Activated naive CD4-positive, alpha-beta T cell treated with anti-CD3 and anti-CD28 coated beads, Interleukin-2, amount 50 U/mL, for 24 hours (primary cell): ENCODE data around the gene SERTAD2.

Source experiments
- H3K27ac Mint-ChIP-seq: one replicate; pipeline ENCODE4 v1.8.0; 2021; ENCODE audit warnings: mild to moderate bottlenecking, mixed read lengths
- H3K27me3 Mint-ChIP-seq: one replicate; pipeline ENCODE4 v1.8.0; 2021; ENCODE audit warnings: mixed read lengths
- H3K36me3 Mint-ChIP-seq: one replicate; pipeline ENCODE4 v1.8.0; 2021; ENCODE audit warnings: mixed read lengths
- H3K4me1 Mint-ChIP-seq: one replicate; pipeline ENCODE4 v1.8.0; 2021; ENCODE audit warnings: mixed read lengths
- H3K4me3 Mint-ChIP-seq: one replicate; pipeline ENCODE4 v1.8.0; 2021; ENCODE audit warnings: mild to moderate bottlenecking, mixed read lengths
- H3K9me3 Mint-ChIP-seq: one replicate; pipeline ENCODE4 v1.8.0; 2021; ENCODE audit warnings: mixed read lengths

Gene SERTAD2

DNA sequence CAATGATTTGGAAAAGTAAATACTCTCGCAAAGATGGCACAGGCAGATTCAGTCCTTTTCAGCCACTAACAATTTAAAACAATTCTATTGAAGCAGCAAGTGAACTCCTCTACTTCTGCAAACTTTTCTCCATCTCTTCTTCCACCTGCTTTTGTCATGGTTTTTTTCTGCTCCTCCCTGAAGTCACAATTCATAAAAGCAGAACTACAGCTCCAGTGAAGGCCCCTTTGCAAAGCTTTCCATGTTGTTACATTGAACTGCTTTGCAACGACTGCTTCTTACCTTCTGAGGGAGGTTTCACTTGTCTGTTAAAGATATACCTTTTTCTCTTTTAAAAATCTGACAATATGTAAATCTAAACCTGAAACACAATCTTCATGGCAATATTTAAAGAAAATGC, 3.7 kb upstream of the SERTAD2 start:
- Mint-ChIP-seq H3K27me3 (no peaks in the 10 kb centered on the region), H3K27ac (no peak overlapping the region), H3K9me3 (no peaks in the 10 kb centered on the region), H3K4me1 (peaks cover 72% of the 10 kb centered on the region), H3K4me3 (no peak overlapping the region), H3K36me3 (no peaks in the 10 kb centered on the region)

GRCh38 chr2:64656379-64656778, 2.7 kb upstream of the SERTAD2 start:
- Mint-ChIP-seq H3K27ac (no peak overlapping the region), H3K9me3 (no peaks in the 10 kb centered on the region), H3K36me3 (no peaks in the 10 kb centered on the region), H3K4me1 (peaks cover 72% of the 10 kb centered on the region), H3K27me3 (no peaks in the 10 kb centered on the region), H3K4me3 (no peak overlapping the region)

DNA sequence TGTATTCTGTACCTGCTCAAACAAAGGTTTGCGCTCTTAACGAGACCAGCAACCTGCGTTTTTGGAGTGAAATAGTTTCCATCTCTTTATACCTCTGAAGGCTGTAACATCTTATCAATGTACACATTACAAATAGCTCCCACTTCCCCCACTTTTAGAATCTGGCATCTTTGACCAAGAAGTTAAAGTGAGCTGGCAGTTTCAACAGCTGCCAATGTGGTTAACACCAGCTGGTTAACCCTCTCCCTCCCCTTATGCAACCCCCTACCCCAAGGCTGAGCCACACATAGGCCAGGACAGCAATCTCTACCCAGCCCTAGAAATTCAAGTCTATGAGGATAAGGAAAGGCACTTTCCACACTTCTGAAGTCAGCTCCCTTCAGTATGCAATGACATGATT, 2.2 kb upstream of the SERTAD2 start:
- H3K36me3 Mint-ChIP-seq: no peaks in the 10 kb centered on the region
- peaks cover 76% of the 10 kb centered on the region for H3K4me1 Mint-ChIP-seq
- H3K4me3 Mint-ChIP-seq: peak overlapping the region; percentile 80
- H3K9me3 Mint-ChIP-seq: no peaks in the 10 kb centered on the region
- peak overlapping the region; percentile 88 for H3K27ac Mint-ChIP-seq
- H3K27me3 Mint-ChIP-seq: no peaks in the 10 kb centered on the region

DNA sequence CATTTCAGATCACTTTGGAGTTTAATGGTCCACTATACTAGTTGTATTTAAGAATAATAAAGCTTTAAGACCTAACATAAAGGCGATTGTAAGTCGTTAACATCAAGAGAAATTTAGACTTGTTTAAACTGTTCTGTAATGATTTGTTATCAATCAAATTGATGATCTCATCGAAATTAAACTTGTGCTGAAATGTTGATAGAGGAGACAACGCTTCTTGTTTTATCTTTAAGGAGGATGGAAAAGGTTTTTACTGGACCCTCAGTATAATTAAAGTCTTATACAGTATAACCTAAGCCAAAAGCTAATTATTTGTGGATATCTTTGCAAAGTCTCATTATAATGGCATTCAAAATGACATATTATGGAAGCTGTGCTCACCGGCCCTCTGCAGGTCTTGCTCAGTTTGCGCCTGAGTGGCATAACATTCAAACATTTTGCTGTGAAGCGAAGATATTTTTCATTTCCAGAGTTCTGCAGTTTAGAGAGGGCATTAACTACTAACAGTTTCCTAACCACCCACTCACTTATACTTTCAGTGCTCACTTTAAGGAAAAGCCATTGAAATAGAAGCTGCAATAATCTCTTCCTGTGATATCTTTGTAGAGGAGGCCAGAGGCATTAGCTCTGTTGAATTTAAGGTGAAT, 1.4 kb upstream of the SERTAD2 start:
- H3K4me1 Mint-ChIP-seq: peaks cover 79% of the 10 kb centered on the region

GRCh38 chr2:64654063-64654811, 524 bp upstream of the SERTAD2 start:
- H3K9me3 Mint-ChIP-seq: no peaks in the 10 kb centered on the region
- no peaks in the 10 kb centered on the region for H3K36me3 Mint-ChIP-seq
- H3K4me3 Mint-ChIP-seq: peak overlapping the region; percentile 80
- peak overlapping the region; percentile 91 for H3K27ac Mint-ChIP-seq
- H3K27me3 Mint-ChIP-seq: no peaks in the 10 kb centered on the region
- peaks cover 79% of the 10 kb centered on the region for H3K4me1 Mint-ChIP-seq

More for the DNA sequence above, 1.4 kb upstream of the SERTAD2 start:
- Mint-ChIP-seq H3K27ac (peak overlapping the region; percentile 91), H3K9me3 (no peaks in the 10 kb centered on the region), H3K27me3 (no peaks in the 10 kb centered on the region), H3K36me3 (no peaks in the 10 kb centered on the region), H3K4me3 (peak overlapping the region; percentile 80)

DNA sequence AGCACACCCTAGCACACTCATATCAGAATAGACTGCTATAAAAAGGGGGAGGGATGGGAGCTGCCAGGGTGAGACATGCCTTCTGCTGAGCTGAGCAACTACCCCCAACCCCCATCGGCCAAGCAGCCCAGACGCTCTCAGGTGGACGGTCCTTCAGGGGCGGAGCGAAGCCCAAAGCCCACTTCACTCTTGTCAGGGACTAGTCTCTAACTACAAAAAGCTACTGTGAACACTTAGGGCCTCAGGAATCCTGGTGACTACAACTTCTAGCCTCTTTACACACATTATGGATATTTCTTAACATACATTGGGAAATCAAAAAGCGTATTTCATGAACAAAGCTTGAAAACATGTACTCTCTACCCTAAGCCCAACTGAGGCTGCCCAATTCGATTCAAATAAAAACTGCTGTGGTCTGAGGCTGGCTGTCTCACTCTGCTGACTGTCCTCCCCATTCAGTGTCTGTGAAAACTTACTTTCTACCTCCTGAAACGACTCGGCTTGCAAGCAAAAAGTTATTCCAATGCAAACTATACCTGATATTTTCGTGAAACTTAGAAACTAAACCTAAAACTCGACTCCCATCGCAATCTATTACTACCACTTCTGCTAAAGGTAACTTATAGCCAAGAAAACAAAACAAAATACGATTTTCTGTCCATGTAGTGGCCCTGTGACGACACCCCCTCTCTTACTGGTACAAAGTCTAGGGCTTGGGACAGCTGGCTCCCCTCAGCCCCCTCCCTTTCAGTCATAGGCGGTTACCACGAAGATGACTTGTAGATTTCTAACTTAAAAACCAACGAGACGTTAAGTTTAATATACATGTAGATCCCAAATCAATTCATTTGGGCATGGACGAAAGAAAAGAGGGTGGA, 1.2 kb downstream of the SERTAD2 start:
- Mint-ChIP-seq H3K4me3 (peak overlapping the region; percentile 95), H3K36me3 (no peaks in the 10 kb centered on the region), H3K9me3 (no peaks in the 10 kb centered on the region), H3K4me1 (peaks cover 82% of the 10 kb centered on the region), H3K27ac (peak overlapping the region; percentile 99), H3K27me3 (no peaks in the 10 kb centered on the region)

DNA sequence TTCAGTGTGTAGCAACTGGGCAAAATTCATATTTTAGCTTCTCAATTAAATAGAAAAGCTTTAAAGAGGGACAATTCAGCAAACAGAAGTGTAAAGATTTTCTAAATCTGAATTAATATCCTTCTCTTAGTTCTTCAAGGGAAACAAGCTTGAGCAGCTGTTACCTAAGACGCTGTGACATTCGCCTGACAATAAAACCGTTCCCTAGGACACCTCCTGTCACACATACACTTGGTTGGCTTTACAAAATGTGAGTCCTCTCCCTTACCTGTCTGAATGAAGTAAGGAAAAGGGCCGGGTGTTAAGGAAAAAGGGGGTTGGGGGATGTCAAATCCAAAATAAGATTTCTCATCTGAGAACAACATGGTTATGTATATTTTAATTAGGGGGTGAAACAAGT, 2.1 kb downstream of the SERTAD2 start:
- no peaks in the 10 kb centered on the region for H3K9me3 Mint-ChIP-seq
- no peaks in the 10 kb centered on the region for H3K27me3 Mint-ChIP-seq
- H3K27ac Mint-ChIP-seq: peak overlapping the region; percentile 99
- H3K4me3 Mint-ChIP-seq: peak overlapping the region; percentile 95
- no peaks in the 10 kb centered on the region for H3K36me3 Mint-ChIP-seq
- peaks cover 82% of the 10 kb centered on the region for H3K4me1 Mint-ChIP-seq

GRCh38 chr2:64650722-64651338, 2.9 kb downstream of the SERTAD2 start:
- no peaks in the 10 kb centered on the region for H3K27me3 Mint-ChIP-seq
- H3K27ac Mint-ChIP-seq: peak overlapping the region; percentile 35
- H3K4me1 Mint-ChIP-seq: peaks cover 83% of the 10 kb centered on the region
- no peaks in the 10 kb centered on the region for H3K36me3 Mint-ChIP-seq
- H3K9me3 Mint-ChIP-seq: no peaks in the 10 kb centered on the region
- H3K4me3 Mint-ChIP-seq: peak overlapping the region; percentile 23

DNA sequence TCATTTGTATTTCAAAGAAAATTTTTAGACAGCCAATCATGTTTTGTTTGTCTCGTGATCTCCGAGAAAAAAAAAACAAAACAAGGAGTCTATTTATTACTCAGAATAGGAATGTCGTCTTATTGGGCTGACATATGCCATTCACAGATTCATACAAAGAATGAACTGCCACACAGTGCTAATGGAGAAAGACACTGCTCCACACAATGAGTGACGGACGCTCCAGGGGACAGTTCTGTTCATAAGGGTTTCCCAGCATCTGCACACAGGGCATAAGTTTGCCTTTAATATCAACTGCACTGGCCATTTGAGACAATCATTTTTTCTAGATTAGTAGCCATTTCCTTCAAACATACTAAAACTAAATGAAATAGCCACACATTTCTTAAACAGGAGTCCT, 3.4 kb downstream of the SERTAD2 start:
- Mint-ChIP-seq H3K9me3 (no peaks in the 10 kb centered on the region), H3K4me3 (no peak overlapping the region), H3K27me3 (no peaks in the 10 kb centered on the region), H3K36me3 (no peaks in the 10 kb centered on the region), H3K4me1 (peaks cover 79% of the 10 kb centered on the region), H3K27ac (no peak overlapping the region)

DNA sequence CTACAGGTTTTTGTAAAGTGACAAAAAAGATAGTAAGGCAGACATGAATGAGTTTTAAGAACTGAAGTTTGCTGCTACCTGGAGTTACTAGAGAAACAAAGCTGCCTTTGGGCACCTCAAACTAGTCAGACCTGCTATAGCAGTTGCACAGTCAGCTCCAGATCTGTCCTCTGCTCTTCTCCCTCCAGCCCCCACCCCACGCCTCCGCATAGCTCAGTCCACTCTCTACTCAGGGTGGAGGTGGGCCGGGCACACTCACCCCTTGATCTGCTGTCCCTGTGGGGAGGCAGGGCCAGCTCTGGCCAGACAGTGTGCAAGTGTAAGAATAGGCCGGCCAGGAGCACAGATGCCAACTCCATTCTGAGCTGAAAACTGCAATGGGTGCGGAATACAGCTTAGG, 4.1 kb downstream of the SERTAD2 start:
- Mint-ChIP-seq H3K9me3 (no peaks in the 10 kb centered on the region), H3K27me3 (no peaks in the 10 kb centered on the region), H3K36me3 (no peaks in the 10 kb centered on the region), H3K27ac (peak overlapping the region; percentile 56), H3K4me1 (peaks cover 79% of the 10 kb centered on the region), H3K4me3 (no peak overlapping the region)

DNA sequence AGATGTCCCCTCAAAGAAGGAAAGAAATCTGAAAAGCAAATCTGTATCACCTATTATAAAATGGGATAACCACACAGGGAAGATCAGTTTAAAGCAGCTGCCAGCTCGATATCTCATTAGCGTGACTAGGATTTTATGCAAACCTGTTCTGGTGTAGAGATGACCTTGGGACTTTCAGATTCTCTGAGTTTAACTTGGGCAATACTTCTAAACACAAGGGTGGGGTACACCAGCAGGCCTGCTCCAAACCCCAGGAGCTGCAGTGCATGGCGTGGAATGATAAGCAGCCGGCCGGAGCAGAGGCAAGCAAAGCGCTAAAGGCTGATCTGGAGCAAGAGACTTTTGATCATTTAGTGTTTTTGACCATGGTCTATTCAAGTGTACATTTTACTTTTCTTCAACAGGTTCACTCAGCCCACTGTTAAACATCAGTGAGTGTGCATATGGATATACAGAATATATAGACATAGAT, 4.7 kb downstream of the SERTAD2 start:
- H3K27ac Mint-ChIP-seq: peak overlapping the region; percentile 51
- no peaks in the 10 kb centered on the region for H3K27me3 Mint-ChIP-seq
- H3K36me3 Mint-ChIP-seq: no peaks in the 10 kb centered on the region
- H3K4me1 Mint-ChIP-seq: peaks cover 83% of the 10 kb centered on the region
- no peak overlapping the region for H3K4me3 Mint-ChIP-seq
- no peaks in the 10 kb centered on the region for H3K9me3 Mint-ChIP-seq

DNA sequence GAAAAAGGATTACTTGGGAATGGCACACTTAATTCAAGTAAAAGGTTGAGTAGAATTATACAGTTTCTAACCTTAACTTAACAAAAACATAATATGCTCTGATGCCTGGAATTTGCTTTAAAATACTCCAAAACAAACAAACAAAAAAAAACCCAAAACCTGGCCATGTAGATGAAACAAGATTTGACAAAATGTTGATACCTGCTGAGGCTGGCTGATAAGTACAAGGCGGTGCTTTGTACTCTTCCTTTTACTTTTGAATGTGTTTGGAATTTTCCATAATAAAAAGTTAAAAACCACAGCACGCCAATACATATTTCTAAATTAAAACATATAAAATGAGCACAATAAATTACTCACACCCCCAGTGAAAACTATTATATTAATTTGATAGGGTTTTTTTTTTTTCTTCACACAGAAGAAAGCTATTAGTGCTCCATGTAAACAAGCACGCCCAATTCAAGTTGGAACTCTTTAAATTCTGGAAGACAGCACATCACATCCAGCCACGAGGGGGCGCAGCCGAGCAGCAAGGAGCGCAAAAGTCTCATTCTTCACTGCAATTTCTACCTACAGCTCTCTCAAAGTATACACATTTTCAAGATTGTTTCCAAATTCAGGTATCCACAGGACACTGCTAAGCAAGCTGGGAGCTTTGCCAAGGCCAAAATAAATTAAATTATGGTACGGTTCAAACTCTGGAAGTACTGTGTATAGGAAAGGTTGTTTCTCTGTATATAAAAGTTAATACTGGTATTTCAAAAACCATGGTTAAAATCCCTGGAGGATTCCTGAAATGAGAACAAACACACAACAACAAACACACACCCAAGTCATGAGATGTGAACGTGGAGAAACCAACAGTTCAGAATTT, 7.5 kb downstream of the SERTAD2 start:
- no peaks in the 10 kb centered on the region for H3K9me3 Mint-ChIP-seq
- H3K27me3 Mint-ChIP-seq: no peaks in the 10 kb centered on the region
- peaks cover 94% of the 10 kb centered on the region for H3K4me1 Mint-ChIP-seq
- peak overlapping the region; percentile 42 for H3K4me3 Mint-ChIP-seq
- H3K27ac Mint-ChIP-seq: peak overlapping the region; percentile 12
- no peaks in the 10 kb centered on the region for H3K36me3 Mint-ChIP-seq

- peaks cover 96% of the 10 kb centered on the region for H3K4me1 Mint-ChIP-seq
- H3K36me3 Mint-ChIP-seq: no peaks in the 10 kb centered on the region
- no peaks in the 10 kb centered on the region for H3K27me3 Mint-ChIP-seq
- peak overlapping the region; percentile 89 for H3K4me3 Mint-ChIP-seq
- H3K9me3 Mint-ChIP-seq: no peaks in the 10 kb centered on the region
- peak overlapping the region; percentile 92 for H3K27ac Mint-ChIP-seq
These were observed 9.0 kb downstream of the SERTAD2 start for GRCh38 chr2:64644458-64645382.
